Fibroblast of gingiva (primary cell): ENCODE measurements around the gene SS18.

Experiments used
- DNase-seq: peaks from one replicate; pipeline ENCODE4 v3.0.0-alpha.2; 2011; ENCODE audit warnings: low read depth

Gene SS18

GRCh38 chr18:26071725-26072124, 18.7 kb downstream of the SS18 start:
- DNase-seq = no peak

GRCh38 chr18:26071020-26071419, 19.4 kb downstream of the SS18 start:
- DNase-seq = no peak

DNA sequence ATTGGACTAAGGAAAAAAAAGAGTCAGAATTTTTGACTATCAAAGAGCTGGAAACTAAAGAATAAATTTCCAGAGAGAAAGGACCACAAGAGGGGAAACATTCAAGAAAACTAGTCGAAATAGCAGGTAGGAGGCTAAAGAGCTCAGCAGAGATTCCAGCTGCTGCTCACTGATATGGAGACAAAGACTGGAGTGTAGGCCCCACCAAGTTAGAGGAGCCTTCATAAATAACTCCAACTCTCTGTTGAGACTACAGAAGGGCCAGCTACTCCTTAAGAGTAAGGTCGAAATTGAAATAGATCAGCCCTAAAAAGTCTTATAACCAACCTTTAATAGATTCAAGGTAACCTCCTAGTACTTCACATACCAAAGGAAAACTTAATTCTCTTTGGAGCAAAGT, 31.1 kb downstream of the SS18 start:
- no peak for DNase-seq

GRCh38 chr18:26057344-26057773, 33.1 kb downstream of the SS18 start:
- DNase-seq = no peak

DNA sequence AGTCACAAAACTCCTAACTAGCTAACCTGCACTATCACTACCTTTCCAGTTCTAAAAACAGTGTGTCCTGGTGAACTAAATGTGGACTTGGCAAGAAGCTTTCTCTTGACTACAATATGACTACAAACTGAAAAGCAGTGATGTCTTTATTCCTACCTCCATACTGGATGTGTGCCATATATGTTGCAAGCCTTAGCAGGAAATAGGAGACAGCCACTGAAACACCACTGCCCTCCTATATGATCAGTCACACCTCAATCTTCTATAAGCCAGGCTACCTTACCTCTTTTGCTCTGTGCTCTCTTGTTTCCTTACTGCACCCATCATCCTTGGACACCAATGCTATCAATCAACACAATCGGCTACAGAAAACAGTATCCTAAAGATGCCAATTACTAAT, 34.1 kb downstream of the SS18 start:
- DNase-seq = peak; percentile 24

GRCh38 chr18:26052505-26052904, 37.9 kb downstream of the SS18 start:
- no peak for DNase-seq

DNA sequence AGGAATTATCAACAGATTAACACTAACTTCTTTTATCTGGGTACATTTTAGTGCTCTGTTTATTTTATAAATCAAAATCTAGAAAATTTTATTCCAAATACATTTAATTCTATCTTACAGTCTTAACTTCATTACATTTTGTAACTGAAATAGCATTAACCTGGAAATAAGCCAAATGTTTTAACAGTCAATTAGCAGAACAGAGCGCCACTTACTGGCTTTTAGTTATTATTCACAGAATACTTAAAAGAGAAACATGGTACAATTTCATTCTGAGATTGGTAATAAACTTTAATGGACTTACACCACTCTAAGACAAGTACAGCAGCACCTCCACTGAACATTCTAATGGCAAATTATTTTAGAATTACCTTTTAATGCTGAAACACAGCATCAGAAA, 38.6 kb downstream of the SS18 start:
- no peak for DNase-seq

DNA sequence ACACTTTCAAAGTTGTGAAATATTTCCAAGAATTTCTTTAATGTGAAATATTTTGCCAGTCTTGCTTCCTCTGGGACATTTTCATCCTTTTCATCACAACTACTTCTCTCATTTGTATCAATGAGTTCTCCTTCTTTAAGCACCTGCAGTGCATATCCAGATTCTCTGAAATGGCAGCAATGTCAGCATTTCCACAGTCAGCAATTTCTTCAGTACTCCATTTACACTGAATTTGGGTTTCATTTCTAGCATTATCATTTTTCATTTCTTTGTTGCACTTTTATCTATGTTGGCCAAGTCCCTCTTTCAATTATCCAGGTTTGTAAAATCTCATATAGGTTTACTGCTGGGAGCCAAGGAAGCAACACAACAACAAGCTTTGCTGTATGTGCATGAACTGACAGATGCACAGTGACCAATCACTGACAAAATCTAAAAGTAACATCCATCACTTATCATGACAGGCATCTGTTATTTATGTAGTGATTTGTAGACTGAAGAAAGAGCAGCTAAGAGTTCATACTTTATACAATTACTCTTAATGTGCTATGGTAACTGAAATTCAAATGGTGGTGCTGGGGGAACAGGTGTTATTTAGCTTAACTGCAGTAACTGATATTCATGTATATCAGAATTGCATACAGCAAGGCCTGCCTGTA, 43.9 kb downstream of the SS18 start:
- DNase-seq = no peak

DNA sequence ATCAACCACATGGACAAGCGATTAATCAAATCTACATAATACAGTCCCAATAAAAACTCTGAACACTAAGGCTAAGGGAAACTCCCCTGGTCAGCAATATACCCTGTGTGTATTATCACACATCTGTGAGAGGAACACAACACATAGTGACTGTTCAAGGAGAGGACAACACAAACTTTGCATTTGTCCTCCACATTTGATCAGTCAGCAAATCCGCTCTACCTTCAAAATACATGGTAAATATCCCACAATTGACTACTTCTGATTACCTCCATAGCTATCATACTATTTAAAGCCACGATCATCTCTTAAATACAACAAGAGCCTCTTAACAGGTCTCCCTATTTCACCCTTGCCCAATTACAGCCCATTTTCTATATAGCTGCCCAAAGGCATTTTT, 45.6 kb downstream of the SS18 start:
- no peak for DNase-seq

GRCh38 chr18:26040051-26040656, 50.3 kb downstream of the SS18 start:
- DNase-seq = no peak

- no peak for DNase-seq
These were observed 51.2 kb downstream of the SS18 start for GRCh38 chr18:26039203-26039602.

- DNase-seq = no peak
These were observed 53.8 kb downstream of the SS18 start for GRCh38 chr18:26036635-26037034.

- DNase-seq = peak; percentile 7
These were observed 55.4 kb downstream of the SS18 start for GRCh38 chr18:26034850-26035497.

GRCh38 chr18:26022585-26022984, 67.8 kb downstream of the SS18 start:
- no peak for DNase-seq

DNA sequence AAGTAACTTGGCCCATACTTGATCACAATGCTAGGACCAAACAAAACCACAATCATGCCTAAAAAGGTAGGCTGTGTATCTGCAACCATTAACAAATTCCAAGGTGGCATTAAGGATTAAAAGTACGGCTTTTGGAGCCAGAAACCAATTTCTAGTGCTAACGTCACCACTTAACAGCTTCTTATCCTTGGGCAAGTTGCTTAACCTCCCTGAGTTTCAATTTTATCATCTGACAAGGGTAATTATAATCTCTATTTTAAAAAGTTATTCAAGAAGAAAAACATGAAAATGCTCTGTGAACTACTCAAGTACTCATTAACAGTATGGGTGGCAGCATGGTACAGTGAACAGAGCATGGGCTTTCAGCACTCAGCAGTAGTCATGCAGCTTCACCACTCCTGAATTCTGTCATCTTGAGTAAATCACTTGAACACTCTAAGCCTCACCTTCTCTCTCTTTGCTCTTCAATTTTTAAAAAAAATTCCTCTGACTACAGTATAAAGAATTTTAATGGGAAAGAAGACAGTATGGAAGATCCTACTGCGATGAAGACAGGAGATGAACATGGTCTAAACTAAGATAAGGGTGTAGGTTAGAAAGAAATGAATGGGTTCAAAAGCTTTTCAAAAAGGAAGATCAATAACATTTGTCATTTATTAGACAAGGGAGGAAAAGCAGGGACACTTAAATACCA, 69.2 kb downstream of the SS18 start:
- no peak for DNase-seq

- no peak for DNase-seq
These were observed 72.5 kb downstream of the SS18 start for GRCh38 chr18:26017929-26018328.

- DNase-seq = no peak
These were observed 76.0 kb downstream of the SS18 start for GRCh38 chr18:26014462-26014861.

GRCh38 chr18:26008619-26009018, 81.8 kb downstream of the SS18 start:
- DNase-seq = no peak

- no peak for DNase-seq
These were observed 82.3 kb downstream of the SS18 start for GRCh38 chr18:26008096-26008495.

DNA sequence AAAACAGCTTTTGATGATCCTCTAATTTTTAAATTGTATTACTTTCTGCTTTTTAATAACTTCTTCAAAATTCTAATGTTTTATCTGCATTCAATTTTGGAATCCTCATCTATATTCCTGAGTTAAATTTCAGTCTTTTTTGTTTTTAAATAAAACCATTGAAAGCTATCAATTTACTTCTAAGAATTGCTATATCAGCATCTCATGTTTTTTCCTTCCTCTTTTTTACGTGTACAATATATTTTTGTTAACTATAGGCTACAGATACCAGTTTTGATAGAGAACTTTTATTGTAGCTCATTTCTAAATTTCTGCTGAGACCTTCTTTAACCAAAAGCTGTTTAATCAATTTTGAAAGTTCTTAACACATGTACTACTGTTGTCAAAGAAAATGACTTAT, 84.5 kb downstream of the SS18 start:
- DNase-seq = no peak

DNA sequence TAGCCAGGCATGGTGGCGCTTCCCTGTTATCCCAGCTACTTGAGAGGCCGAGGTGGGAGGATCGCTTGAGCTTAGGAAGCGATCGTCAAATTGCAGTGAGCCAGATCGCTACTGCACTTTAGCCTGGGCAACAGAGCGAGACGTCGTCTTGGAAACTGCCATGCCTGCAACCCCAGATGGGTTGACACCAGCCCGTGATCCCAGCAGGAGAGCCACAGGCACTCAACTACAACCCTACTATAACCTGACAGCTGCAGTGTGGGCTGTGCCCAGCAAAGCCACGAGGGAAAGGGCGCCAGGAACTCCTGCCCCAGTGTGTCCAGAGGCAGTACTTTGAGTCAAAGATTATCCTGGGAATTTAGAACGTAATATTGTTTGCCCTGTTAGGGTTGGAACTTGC, 85.6 kb downstream of the SS18 start:
- no peak for DNase-seq

DNA sequence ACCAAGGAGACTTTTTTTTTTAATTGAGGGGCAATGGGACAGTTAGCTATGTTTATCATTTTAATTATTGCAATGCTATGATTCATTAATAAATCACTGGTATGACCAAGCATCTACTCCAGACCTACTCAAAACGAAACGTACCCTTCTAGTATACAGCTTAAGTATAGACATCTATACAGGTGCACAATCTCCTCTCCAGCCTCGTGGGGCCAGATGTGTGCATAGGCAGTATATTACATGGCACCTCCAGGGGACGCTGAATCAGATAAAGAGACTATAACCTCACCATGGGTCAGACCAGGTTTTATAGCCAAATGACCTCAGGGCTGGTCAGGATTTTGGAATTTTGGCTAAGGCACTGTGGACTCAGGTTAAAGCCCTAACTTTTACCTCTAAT, 86.6 kb downstream of the SS18 start:
- DNase-seq = no peak

DNA sequence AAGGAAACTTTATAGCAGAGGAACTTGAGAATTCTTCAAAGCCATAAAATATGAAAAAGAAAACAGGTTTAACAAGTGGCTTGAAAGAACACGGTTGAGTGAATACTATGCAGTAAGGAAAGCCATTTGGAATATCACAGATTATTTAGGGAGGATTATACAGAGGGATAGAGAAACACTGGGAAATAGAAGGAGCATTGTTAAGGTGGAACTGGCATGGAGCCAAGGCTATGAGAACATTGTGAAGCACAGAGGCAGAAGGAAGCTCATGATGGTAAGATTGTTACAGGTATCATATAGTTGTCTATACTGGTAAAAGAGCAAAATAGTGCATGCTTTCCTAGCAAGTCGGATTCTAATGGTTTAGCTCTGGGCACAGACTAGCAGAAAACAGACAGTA, 87.1 kb downstream of the SS18 start:
- no peak for DNase-seq
